Measurements from ENCODE around the gene KCNB1. TPM values are rescaled to one million over a fixed set of nuclear protein-coding genes. Genes with fewer than 3 reads are reported as not detected.
A peak's percentile ranks its signal among the peaks of the same experiment; 100 is the strongest.

KCNB1 gene
- total RNA-seq: 21.3 and 24.6 TPM in 2 replicates
- long read RNA-seq, full-length matches to known transcripts: 3 of 18 reads
- long read RNA-seq, partial matches to known transcripts: 0 of 18 reads
- long read RNA-seq, other reads (novel, unspliced or antisense): 15 of 18 reads

DNA sequence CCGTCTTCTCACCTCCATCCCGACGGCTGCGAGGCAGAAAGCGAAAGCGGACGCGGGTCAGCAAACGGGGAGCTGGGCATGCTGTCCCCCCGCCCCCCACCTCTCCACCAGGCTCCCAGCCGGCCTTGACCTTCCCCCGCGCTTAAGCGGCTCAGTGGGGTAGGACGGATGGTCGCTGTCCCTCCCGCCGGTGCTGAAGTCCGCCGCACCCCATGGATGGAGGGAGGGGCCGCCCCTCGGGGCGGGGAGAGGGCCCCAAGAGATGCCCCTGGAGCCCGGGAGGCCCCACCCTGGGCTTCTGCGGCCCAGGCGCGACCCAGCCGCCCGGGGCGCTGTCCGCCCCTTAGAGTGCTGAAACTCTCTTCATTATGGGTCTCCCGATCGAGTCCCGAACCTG lies at the start of gene KCNB1:
Gene KCNB1, minus strand, starts transcription at position 48 of the 397 bp plus-strand sequence. CDS start 188 bp downstream, outside the sequence.
- peak; percentile 91 for DNase-seq (ENCODE audit: extremely low spot score, unreplicated experiment)
- TF ChIP-seq, protein P1, sequence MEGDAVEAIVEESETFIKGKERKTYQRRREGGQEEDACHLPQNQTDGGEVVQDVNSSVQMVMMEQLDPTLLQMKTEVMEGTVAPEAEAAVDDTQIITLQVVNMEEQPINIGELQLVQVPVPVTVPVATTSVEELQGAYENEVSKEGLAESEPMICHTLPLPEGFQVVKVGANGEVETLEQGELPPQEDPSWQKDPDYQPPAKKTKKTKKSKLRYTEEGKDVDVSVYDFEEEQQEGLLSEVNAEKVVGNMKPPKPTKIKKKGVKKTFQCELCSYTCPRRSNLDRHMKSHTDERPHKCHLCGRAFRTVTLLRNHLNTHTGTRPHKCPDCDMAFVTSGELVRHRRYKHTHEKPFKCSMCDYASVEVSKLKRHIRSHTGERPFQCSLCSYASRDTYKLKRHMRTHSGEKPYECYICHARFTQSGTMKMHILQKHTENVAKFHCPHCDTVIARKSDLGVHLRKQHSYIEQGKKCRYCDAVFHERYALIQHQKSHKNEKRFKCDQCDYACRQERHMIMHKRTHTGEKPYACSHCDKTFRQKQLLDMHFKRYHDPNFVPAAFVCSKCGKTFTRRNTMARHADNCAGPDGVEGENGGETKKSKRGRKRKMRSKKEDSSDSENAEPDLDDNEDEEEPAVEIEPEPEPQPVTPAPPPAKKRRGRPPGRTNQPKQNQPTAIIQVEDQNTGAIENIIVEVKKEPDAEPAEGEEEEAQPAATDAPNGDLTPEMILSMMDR (IDR thresholded peaks at IDR 0.05): no peak
- H3K27ac Mint-ChIP-seq (ENCODE audit: unreplicated experiment): no peak within 1 kb of the TSS
- H3K4me1 Mint-ChIP-seq (ENCODE audit: unreplicated experiment): peaks cover 19% of the 10 kb centered on the region
- peak within 1 kb of the TSS; percentile 75 for H3K4me3 Mint-ChIP-seq (ENCODE audit: unreplicated experiment)
- peaks cover 29% of the 10 kb centered on the region for H3K27me3 Mint-ChIP-seq (ENCODE audit: unreplicated experiment)
- H3K36me3 Mint-ChIP-seq (ENCODE audit: unreplicated experiment): peaks cover 20% of the 10 kb centered on the region
- no peaks in the 10 kb centered on the region for H3K9me3 Mint-ChIP-seq (ENCODE audit: unreplicated experiment)

DNA sequence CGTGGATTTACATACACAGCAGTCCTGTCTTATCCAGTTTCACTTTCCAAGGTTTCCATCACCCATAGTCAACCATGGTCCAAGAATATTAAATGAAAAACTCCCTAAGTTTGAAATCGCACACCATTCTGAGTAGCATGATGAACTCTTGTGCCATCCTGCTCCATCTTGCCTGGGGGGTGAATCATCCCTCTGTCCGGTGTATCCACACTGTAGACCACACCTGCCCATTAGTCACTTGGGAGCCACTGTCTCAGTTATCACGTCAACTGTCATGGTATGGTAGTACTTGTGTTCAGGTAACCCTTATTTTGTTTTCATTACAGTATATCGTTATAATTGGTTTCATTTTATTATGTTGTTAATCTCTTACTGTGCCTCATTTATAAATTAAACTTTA lies 47.0 kb upstream of the KCNB1 start:
- Mint-ChIP-seq H3K4me1 (ENCODE audit: unreplicated experiment) (peaks cover 10% of the 10 kb centered on the region), H3K27ac (ENCODE audit: unreplicated experiment) (no peak overlapping the region), H3K27me3 (ENCODE audit: unreplicated experiment) (peaks cover 9% of the 10 kb centered on the region), H3K9me3 (ENCODE audit: unreplicated experiment) (no peaks in the 10 kb centered on the region), H3K4me3 (ENCODE audit: unreplicated experiment) (no peak overlapping the region), H3K36me3 (ENCODE audit: unreplicated experiment) (peaks cover 45% of the 10 kb centered on the region)
- no peak for DNase-seq (ENCODE audit: extremely low spot score, unreplicated experiment)
- TF ChIP-seq, protein P1 (IDR thresholded peaks at IDR 0.05): no peak

DNA sequence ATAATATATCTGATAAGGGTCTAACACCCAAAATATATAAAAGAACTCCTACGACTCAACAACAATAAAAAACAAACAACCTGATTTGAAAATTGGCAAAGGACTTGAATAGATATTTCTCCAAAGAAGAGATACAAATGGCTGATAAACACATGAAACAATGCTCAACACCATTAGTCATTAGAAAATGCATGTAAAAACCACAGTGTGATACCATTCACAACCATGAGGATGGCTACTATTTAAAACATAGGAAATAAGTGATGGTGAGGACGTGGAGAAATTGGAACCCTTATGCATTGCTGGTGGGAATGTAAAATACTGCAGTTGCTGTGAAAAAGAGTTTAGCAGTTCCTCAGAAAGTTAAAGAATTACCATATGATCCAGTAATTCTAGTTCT lies 44.1 kb upstream of the KCNB1 start:
- TF ChIP-seq, protein P1 (IDR thresholded peaks at IDR 0.05): no peak
- Mint-ChIP-seq H3K9me3 (ENCODE audit: unreplicated experiment) (no peaks in the 10 kb centered on the region), H3K27ac (ENCODE audit: unreplicated experiment) (no peak overlapping the region), H3K36me3 (ENCODE audit: unreplicated experiment) (peaks cover 59% of the 10 kb centered on the region), H3K4me1 (ENCODE audit: unreplicated experiment) (peaks cover 10% of the 10 kb centered on the region), H3K27me3 (ENCODE audit: unreplicated experiment) (peaks cover 9% of the 10 kb centered on the region), H3K4me3 (ENCODE audit: unreplicated experiment) (no peak overlapping the region)
- no peak for DNase-seq (ENCODE audit: extremely low spot score, unreplicated experiment)

DNA sequence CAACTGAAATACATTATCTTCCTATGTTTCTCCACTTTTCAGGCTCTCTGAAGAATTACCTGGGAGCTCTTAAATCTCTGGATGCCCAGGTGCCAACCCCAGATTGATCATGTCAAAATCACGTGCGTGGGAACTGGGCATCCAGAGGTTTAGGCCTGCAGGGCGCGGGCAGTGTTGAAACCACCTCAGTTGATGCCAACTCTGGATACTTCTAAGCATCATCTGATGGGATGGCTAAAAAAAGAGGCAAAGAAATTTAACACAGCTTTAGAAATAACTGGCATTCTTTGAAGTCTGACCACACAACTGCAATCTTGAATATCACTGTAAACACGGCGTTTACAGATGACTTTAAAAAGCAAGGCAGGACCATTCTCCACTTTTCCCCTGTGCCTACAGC lies 43.6 kb upstream of the KCNB1 start:
- Mint-ChIP-seq H3K4me3 (ENCODE audit: unreplicated experiment) (no peak overlapping the region), H3K27me3 (ENCODE audit: unreplicated experiment) (peaks cover 7% of the 10 kb centered on the region), H3K9me3 (ENCODE audit: unreplicated experiment) (no peaks in the 10 kb centered on the region), H3K27ac (ENCODE audit: unreplicated experiment) (no peak overlapping the region), H3K4me1 (ENCODE audit: unreplicated experiment) (peaks cover 10% of the 10 kb centered on the region), H3K36me3 (ENCODE audit: unreplicated experiment) (peaks cover 57% of the 10 kb centered on the region)
- DNase-seq (ENCODE audit: extremely low spot score, unreplicated experiment): no peak
- TF ChIP-seq, protein P1 (IDR thresholded peaks at IDR 0.05): no peak

DNA sequence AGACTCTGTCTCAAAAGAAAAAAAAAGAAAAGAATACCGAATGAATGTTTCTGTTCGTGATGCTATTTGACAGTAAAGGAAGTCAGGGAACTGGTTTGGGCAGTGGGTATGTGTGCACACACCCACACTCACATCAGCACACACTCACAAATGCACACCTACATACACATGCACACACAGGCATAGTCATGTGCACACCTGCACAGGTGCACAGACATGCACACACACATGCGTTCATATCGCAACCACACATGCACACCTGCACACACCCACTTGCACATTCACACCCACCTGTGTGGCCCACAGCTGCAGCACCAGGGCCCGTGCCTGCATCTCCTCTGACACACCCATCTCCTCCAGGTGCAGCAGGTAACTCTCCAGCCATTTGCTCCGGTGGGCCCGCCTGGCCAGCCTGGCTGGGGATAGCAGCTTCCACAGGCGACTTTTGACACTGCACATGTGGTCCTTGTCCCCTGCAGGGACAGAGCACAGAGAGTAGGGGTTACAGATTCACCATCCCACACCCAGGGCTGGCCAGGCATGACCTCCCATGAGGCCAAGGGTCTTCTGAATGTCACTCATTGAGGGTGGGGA lies 41.4 kb upstream of the KCNB1 start:
- Mint-ChIP-seq H3K4me3 (ENCODE audit: unreplicated experiment) (no peak overlapping the region), H3K4me1 (ENCODE audit: unreplicated experiment) (peaks cover 7% of the 10 kb centered on the region), H3K27ac (ENCODE audit: unreplicated experiment) (no peak overlapping the region), H3K27me3 (ENCODE audit: unreplicated experiment) (peaks cover 7% of the 10 kb centered on the region), H3K36me3 (ENCODE audit: unreplicated experiment) (peaks cover 53% of the 10 kb centered on the region), H3K9me3 (ENCODE audit: unreplicated experiment) (no peaks in the 10 kb centered on the region)
- no peak for DNase-seq (ENCODE audit: extremely low spot score, unreplicated experiment)
- TF ChIP-seq, protein P1 (IDR thresholded peaks at IDR 0.05): no peak

Data from osteocyte (in vitro differentiated cells).